HG03097 (cell line): Measurements from ENCODE around the gene ICE2.

Source experiments
- ATAC-seq: cut with Tn5 transposase; IDR thresholded peaks from one replicate; pipeline ENCODE4 v1.9.1; 2021; ENCODE audit not compliant: unreplicated experiment, low FRiP score

Gene ICE2, protein sequence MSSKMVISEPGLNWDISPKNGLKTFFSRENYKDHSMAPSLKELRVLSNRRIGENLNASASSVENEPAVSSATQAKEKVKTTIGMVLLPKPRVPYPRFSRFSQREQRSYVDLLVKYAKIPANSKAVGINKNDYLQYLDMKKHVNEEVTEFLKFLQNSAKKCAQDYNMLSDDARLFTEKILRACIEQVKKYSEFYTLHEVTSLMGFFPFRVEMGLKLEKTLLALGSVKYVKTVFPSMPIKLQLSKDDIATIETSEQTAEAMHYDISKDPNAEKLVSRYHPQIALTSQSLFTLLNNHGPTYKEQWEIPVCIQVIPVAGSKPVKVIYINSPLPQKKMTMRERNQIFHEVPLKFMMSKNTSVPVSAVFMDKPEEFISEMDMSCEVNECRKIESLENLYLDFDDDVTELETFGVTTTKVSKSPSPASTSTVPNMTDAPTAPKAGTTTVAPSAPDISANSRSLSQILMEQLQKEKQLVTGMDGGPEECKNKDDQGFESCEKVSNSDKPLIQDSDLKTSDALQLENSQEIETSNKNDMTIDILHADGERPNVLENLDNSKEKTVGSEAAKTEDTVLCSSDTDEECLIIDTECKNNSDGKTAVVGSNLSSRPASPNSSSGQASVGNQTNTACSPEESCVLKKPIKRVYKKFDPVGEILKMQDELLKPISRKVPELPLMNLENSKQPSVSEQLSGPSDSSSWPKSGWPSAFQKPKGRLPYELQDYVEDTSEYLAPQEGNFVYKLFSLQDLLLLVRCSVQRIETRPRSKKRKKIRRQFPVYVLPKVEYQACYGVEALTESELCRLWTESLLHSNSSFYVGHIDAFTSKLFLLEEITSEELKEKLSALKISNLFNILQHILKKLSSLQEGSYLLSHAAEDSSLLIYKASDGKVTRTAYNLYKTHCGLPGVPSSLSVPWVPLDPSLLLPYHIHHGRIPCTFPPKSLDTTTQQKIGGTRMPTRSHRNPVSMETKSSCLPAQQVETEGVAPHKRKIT

DNA sequence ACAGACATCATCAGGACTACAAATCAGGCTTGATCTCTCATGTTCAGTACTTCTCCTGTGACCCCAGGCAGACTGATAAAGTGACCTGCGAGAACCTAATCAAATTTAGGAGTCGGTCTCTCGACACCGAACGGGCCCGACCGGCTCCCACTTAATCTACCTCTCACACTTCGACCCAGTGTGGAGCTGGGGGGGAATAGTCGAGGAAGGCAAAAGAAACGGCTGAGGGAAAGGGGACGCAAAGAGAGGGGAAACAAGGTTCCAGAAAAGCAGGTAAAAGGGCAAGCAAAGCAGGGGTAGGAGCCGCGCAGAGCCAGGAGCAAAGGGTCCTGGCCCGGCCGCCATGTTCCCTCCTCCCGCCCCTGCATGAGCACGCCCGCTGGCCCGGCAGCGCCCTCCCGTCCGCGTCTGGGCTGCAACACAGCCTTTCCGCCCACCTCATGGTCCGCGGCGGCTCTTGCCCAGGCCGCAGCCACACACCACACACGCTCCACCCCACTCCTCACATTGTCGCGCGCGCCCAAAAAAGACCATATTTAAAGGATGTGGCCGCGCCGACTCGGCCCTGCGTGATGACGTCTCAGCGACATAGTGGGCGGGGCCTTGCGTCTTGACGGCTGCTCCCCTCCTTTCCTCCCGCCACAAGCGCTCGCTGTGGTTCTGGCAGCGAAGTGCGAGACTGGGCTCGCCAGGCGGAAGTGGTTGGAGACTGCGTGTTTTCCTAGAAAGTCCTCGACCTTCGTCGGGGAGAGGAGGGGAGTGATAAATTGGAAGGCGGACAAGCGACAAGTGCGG is at the start of gene ICE2:
ICE2 (minus strand) TSS at position 577 of the 795 bp plus-strand sequence. CDS start 1,165 bp downstream, outside the sequence.
- ATAC-seq, result peak; percentile 78

DNA sequence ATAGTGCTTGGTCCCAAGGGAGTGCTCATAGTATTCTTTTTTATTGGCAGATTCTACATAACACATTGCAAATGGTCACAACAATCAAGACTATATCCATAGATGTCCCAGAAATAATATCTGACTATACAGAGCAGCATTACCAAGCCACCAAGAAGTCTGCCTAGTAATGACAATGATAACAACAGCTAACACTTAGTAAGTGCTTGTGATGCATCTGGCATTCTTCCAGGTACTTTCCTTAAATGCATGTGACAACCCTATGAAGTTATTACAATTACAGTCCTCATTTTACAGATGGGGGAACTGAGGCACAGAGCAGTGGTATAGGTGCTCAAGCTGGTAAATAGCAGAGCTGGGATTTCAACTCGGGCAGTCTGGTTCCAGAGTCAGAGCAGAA is 49.6 kb upstream of the ICE2 start:
- ATAC-seq, result no peak

DNA sequence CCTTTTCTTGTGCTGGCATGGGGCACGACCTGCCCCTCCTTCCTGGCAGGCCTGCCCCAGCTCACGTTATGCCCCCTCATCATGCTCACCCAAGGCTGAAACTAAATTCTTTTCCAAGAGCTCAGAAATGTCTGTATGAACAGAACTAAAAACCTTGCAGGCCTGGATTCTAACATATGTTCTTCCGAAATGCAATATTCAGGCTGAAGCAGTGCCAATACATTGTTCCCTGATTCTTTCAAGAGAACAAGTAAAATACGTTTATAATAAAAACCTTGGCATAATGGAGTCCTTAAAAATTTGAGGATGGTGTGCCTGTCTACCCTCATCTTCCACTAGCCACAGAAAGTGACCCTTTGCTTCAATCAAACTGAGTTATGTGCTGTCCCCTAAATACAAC is 48.5 kb upstream of the ICE2 start:
- no peak for ATAC-seq

DNA sequence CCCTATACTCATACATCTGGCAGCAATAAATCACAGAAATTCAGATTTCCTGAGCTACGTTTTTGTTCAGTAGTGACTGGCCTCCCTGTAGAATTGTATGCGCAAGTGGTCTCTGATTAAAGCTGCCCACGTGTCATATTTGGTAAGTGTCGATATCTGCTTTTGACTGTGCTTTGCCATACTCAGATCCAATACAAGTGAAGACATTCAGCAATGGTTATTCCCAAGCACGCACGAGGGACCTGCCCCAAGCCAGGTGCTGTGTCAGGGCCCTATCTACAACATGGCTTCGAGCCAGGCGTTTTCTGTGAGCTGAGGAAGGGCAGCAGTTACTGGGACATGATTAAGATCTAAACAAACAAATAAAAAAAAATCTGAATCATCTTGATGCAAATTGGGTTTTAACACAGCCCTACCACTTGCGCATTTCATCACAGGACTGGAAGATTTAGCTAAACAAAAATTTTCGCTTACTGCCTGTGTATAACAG is 47.2 kb upstream of the ICE2 start:
- no peak for ATAC-seq

DNA sequence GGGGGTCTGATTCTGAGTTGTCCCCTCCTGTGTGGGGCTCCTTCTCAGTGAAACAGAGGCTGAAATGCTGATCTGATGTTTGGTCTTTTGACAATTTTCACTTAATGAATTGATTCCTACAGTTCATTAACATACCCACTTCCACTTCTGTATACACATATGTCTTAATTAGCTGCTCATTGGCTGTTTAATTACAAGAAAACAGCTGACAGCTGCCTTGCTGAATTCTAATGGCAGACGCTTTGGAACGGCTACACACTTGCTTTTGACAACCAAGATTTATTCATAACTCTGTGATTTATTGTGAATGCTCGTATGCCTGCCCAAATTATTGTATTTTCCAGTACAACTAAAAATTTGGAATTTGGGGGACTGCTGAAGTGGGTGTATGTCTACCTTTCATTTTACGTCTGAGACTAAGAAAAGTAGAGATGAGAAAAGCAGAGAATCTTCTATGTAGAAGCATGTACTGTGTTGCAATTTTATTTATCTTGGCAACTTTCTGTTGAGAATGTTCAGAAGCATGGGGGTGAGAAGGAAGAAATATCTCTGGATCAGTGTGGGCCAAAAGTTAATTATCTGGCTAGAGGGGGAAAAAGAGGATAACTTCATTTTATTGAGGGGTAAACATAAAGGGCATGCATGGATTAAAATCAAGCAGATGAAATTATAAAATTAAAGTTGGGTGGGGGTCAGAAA is 46.5 kb upstream of the ICE2 start:
- ATAC-seq, result no peak

DNA sequence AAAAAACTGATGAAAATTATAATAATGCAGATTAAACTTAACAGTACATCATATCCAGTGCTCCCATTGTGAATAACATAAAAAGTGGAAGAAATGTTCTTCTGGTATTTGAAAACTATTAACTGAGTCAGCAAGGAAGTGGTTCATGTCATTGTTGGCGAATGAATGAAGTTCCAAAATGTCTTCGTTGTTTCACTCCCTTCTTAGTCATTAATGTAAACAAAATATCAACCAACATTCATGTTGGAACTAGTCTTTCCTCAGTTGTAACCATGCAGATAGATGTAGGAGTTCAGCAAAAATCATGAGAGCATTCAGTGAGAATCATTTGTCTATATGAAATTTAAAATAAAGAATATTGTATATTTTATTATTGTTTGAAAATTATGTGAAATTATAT is 44.1 kb upstream of the ICE2 start:
- no peak for ATAC-seq

DNA sequence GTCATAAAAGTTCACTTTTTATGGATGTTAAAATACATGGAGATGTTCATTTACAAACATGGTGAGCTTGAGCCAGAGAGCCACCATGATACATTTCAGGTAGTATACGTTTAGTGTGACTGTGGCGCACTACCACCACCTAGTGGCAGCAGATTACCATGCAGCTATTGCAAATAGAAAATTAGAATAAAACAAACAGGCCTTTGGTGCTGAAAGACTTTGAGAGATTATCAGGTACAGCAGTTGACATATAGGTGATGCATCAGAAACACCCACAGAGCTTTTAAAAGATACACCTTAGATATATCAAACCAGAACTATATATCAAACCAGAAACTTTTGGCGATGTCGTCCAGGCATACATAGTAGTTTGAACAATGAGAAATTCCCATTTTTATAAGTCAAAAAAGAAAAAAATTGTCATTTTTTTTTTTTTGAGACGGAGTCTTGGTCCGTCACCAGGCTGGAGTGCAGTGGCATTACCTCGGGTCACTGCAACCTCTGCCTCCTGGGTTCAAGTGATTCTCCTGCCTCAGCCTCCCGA is 42.0 kb upstream of the ICE2 start:
- ATAC-seq, result no peak

DNA sequence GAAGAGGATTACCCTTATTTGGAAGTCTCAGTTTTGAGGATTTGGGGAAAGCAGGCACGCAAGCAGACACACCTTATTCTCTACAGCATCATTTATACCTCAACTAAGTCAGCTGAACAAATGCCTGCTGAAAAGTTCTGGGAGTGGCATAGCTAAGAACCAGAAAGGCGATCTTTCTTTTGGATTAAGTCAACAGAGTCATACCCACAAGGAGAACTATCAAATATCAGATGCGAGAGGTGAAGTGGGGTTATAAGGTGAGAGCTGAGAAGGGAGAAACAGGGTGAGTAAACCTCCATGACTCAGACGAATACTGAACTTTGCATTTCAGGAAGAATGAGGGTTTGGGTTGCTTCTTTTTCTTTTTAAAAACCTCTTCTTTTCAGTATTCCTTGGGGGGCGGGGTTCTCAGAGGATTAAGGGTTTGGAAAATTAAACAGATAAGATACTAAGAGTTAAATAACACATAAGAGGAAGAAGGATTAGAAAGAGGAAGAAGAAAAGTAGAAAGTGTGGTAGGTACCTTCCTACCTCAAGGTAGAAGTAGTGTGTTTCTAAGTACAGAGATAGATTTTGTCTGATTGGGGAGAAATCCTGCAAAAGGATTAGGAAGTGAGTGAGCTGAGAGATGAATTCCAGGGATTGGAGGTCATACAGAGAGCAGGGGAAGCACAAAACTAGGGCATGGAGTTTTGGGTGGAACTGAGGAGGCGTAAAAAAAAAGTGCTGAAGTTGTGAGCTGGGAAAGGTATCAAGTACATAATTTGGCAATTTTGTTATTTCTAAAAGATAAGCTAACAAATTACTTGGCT is 41.3 kb upstream of the ICE2 start:
- no peak for ATAC-seq

DNA sequence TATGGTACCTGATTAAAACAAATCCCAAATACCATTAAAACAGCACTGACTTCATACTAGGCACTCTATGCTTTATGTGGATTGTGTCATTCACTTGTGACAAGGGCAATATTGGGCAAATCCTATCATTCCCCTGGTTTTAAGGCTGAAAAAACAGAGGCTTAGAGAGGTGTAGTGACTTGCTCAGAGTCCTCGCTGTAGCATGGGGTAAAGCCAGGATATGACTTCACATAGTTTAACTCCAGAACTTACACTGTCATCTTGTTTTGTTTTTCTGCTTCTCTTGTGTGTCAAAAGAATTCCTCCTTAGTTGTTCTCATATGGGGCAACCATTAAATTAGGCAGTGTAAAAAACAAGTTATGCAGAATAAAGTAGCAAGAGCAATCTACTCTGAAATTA is 40.3 kb upstream of the ICE2 start:
- no peak for ATAC-seq

DNA sequence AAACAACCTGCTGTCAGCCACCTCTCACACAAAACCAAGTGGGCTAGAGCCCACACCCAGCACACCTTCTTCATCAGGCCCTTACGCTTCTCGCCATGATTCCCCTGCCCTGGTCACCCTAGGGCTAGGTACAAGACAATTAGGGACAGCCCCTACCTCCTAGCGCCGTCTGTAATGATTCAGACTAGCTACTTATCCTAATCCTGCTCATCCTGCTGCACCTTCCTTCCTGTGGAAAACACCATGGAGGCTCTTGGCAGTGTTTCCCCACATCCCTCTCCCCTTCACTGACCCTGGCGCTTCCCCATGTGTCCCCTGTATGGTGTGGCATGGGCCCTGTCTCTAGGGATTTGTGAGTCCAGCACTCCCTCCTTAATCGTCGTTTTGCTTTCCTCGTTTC is 39.6 kb upstream of the ICE2 start:
- no peak for ATAC-seq

DNA sequence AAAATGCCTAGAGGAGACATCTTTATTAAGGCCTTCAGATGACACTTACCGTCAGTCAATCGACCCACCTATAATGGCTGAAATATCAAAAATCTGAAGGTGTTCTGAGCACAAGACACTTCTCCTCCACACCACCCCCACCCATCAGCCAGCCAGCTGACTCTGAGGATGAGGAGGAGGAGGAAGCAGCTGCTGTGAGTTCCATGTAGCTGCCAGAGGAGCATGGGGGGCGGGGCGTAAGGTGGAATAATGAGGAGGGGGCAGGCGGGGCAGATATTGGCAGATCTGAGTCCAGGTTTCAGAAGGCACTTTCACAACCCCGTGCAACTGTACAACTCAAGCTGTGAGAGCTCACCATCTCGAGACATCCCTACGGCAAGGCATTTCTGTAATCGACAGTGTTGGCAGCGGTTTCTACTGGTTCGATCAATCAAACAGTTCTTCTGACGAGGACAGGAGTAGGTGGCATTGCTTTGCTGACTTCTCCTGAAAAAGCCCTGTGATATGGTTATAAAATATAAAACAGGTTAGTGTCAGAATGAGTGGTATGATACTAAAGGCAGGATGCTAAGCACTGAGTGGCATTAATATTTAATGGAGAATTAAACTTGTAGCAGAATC is 35.4 kb upstream of the ICE2 start:
- no peak for ATAC-seq

DNA sequence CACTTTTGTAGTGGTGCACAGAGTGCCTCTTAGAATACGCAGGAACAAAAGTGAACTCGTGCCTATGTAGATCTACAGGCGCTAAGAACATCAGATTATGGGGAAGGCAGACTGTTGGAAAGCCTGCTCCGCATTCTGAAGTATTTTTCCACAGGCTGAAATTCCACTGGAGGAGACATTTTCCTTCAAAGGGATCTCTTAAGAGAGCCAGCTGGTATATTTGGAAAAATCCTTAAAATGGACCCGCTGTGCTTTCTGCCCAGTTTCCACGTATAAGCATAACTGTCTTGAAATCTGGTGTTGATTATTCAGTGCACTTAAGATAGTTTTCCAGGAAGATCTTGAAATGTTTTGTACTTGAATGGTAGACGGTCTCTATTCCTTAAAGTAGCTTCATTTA is 34.7 kb upstream of the ICE2 start:
- ATAC-seq, result no peak

DNA sequence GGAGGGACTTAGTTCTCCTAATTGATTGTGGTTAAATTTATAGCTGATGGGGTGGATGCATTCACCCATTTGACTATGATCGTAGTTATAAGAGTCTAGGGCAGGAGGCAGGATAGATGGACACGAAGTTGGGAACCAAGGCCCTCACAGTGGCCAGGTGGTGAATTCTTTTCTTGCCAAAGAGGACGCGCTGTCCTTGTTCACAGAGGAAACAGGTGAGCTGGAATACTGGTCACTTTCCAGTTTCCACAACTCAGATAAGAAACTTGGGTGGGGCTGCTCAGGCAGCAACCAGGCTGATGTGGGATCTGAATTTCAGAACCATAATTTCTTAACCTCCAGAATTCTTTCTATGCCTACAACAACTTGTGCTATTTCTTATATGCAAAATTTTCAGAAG is 34.0 kb upstream of the ICE2 start:
- ATAC-seq, result no peak

DNA sequence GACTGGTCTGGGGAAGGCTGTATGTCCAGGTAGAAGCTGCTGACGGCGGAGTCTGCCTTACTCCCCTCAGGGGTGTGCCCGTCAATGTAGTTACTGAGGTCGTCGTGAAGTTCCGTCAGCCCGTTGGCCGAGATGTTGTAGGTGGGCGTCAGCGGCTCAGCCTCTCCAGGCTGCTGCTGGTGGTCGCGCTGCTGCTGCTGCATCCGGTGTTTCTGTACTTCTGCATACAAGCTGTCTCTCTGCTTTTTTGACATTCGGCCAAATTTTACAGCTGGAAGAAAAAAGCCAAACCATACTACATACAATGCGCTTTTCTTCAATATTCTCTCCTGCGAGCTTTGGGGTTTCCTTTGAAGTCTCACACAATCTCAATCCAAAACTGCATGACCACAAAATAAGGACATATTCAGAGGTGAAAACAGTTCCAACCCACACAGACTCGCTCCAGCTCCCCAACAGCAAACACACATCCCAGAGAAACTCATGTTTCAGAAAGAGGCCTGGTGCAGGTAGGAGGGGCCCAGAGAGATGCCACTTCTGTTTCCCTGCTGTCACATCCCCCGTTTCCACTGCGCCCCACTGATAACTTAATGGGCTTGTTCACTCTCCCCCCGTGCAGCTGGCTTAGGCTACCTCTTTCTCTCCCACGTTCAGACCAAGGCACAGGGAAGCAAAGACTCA is 32.5 kb upstream of the ICE2 start:
- ATAC-seq, result no peak

DNA sequence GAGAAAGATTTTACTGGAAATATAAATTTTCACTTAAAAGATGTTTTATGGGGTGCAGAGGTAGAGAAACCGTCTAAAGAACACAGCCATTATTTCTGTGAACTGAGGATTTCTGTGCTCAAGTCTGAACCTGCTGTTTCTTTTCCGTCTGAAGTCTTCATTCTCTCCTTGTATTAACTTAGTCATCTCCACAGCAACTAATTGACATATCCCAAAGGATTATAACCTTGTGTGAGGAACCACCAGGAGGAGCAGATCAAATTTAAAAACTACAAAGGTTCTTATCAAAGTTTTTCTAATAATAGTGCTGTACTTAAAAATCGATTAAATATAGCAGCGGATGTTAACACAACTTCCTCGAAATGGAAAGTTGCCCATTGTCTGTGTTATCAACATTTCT is 31.1 kb upstream of the ICE2 start:
- no peak for ATAC-seq

DNA sequence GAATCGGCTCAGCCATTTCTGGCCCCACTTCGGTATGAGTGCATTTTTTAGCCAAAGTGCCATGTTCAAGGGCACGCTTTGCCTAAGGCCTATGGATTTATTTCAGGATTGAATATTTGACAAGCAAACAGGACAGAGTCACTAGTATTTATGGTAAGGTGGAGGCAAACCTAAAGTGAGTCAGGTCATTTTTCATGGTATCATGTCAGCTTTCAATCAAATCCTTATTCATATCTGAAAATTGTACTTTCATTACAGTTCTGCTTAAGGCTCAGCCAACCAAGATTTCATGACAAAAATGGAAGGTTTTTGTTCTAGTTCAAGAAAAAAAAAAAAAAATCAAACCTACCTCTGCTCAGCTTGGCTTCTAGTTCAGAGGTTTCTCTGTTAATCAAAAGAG is 30.5 kb upstream of the ICE2 start:
- no peak for ATAC-seq

DNA sequence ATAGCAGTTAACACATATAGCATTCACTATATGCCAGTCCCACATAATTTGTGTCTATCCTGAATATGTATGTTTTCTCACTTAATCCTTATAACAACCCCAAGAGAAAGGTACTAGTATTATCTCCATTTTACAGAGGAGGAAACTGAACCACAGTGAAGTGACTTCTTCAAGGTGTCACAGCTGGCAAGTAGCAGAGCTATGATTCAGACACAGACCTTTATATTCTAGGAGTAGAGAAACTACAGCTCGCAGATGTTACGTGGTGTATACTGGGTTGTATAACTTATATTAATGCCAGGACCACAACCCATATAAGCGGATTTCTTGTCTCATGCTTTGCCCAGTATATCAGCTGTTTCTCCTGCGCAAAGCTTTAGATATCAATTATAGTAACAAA is 29.5 kb upstream of the ICE2 start:
- no peak for ATAC-seq
